Panc1 (cell line): ENCODE measurements around the gene RNPS1. TPM values are rescaled to one million over a fixed set of nuclear protein-coding genes. Genes with fewer than 3 reads are reported as not detected.
A peak's percentile ranks its signal among the peaks of the same experiment; 100 is the strongest.

Experiments
- ATAC-seq: fragments of 200-7000 bp; cut with Tn5 transposase; 2 replicates; pipeline ENCODE4 v1.9.1; 2020; ENCODE audit warnings: mild to moderate bottlenecking, moderate library complexity
- BruUV-seq: library from RNA; stranded (reverse); fragments of 400-500 nt; replicated peaks from 2 replicates; lab custom pipeline; 2021; lab: Mats Ljungman, UMichigan
- CTCF ChIA-PET: fragments of 300-600 bp; sonication (Branson Sonifier 250); formaldehyde crosslinking; loops from one replicate; lab custom pipeline; 2022; ENCODE audit warnings: antibody characterized with exemption; lab: Charles Lee
- POLR2A ChIA-PET: fragments of 300-600 bp; sonication (Branson Sonifier 250); formaldehyde crosslinking; loops from one replicate; lab custom pipeline; 2022; ENCODE audit warnings: antibody characterized with exemption; lab: Charles Lee
- DNase-seq: peaks from one replicate; pipeline ENCODE4 v3.0.0-alpha.2; 2010; ENCODE audit warnings: low read depth, low spot score
- H3K27ac ChIP-seq: 2 replicates; pipeline ENCODE4 v1.5.1; 2011; ENCODE audit warnings: mild to moderate bottlenecking, low read length, inconsistent platforms
- H3K27me3 ChIP-seq: fragments of 200-500 bp; sonication (Bioruptor generic); 2 replicates; pipeline ENCODE4 v1.6.0; 2014; ENCODE audit warnings: low read length, inconsistent platforms; ENCODE audit not compliant: control insufficient read depth, insufficient read depth
- H3K36me3 ChIP-seq: fragments of 200-500 bp; sonication (Bioruptor generic); 2 replicates; pipeline ENCODE4 v1.5.1; 2014; ENCODE audit warnings: inconsistent platforms, mild to moderate bottlenecking, low read length, moderate library complexity; ENCODE audit not compliant: control insufficient read depth, insufficient read depth
- H3K4me1 ChIP-seq: 2 replicates; pipeline ENCODE4 v1.5.1; 2011; ENCODE audit warnings: inconsistent platforms, mild to moderate bottlenecking, low read length, moderate library complexity; ENCODE audit not compliant: control insufficient read depth, insufficient read depth
- H3K4me3 ChIP-seq, 2 experiments: 2 replicates each; pipeline ENCODE4 v1.5.1; 2011 to 2012; ENCODE audit warnings: low read depth in 2 of 2, low read length in 2 of 2, mild to moderate bottlenecking in 2 of 2, inconsistent platforms in 1 of 2, moderate library complexity in 1 of 2
- H3K9me3 ChIP-seq: fragments of 200-500 bp; sonication (Bioruptor generic); 2 replicates; pipeline ENCODE4 v1.5.1; 2014; ENCODE audit warnings: low read depth, mild to moderate bottlenecking, inconsistent platforms, low read length, moderate library complexity; ENCODE audit not compliant: control insufficient read depth, insufficient read depth
- CTCF ChIP-seq: fragments of 450-650 bp; IDR thresholded peaks from 2 replicates; pipeline ENCODE4 v1.5.1; 2017; ENCODE audit warnings: mild to moderate bottlenecking
- POLR2AphosphoS5 ChIP-seq: IDR thresholded peaks from 2 replicates; pipeline ENCODE4 v1.6.1; 2012; ENCODE audit warnings: mild to moderate bottlenecking, low read depth, low read length, moderate library complexity
- REST ChIP-seq, 2 experiments: IDR thresholded peaks; 2 replicates each; pipeline ENCODE4 v1.6.1; 2011 to 2012; ENCODE audit warnings: low read depth in 2 of 2, control low read depth in 1 of 2, low read length in 1 of 2, mild to moderate bottlenecking in 1 of 2, moderate library complexity in 1 of 2; ENCODE audit not compliant: insufficient read depth in 1 of 2
- TCF7L2 ChIP-seq: IDR thresholded peaks from 2 replicates; pipeline ENCODE4 v1.6.1; 2011; ENCODE audit warnings: mild to moderate bottlenecking, low read depth, low read length, inconsistent platforms
- in situ Hi-C: cut with HindIII; loops from 2 replicates; pipeline ENCODE4 v1.10.0; 2016; ENCODE audit warnings: low sequenced_read_pairs, low pct_unique_long_range_greater_than_20kb
- intact Hi-C: fragments of 100-400 bp; cut with micrococcal nuclease; formaldehyde crosslinking; loops from one replicate; pipeline ENCODE4 v1.10.0; 2022; ENCODE audit not compliant: unreplicated experiment
- total RNA-seq: library from RNA; stranded (reverse); gene quantifications from one replicate; pipeline ENCODE4 v1.2.1, GENCODE V29; 2021; ENCODE audit not compliant: unreplicated experiment

Gene RNPS1
- total RNA-seq, 1 experiment from 2014 or later: 249 TPM

GRCh38 chr16:2250652-2251295, 17.2 kb downstream of the RNPS1 start:
- H3K36me3 ChIP-seq: no peaks in the 10 kb centered on the region; the same call in 1 of the 2 replicates
- TF ChIP-seq TCF7L2 (no peak), POLR2AphosphoS5 (0 out of 2 replicates have a peak, but pooled peaks have one; percentile 36)
- BruUV-seq: TSS peak; percentile 88
- H3K4me3 ChIP-seq: peak overlapping the region; percentile 73 to 87
- no peaks in the 10 kb centered on the region for H3K27me3 ChIP-seq
- ChIA-PET POLR2A (interaction anchor here (0.6 to 1.0 kb wide), 4 partner anchors 95 to 724 kb away, joined by 3 to 15 read pairs (median 6); partner anchors contain the start of gene TRAF7), CTCF (interaction anchor here (0.7 to 1.0 kb wide), 2 partner anchors 12 to 56 kb away, joined by 3 to 11 read pairs; no protein-coding TSS in a partner anchor)
- peaks cover 22% of the 10 kb centered on the region for H3K4me1 ChIP-seq
- in situ Hi-C loops (no loop called here), intact Hi-C loops (no loop called here)
- DNase-seq (no peak), ATAC-seq (peak; percentile 2; the same call in 1 of the 2 replicates)
- H3K27ac ChIP-seq: peak overlapping the region; percentile 90
- no peaks in the 10 kb centered on the region for H3K9me3 ChIP-seq

- intact Hi-C loops: no loop called here
- Histone ChIP-seq H3K4me1 (0 out of 2 replicates have a peak, but pooled peaks cover 4% of the 10 kb centered on the region), H3K27ac (no peak overlapping the region), H3K36me3 (peaks cover 2% of the 10 kb centered on the region), H3K27me3 (no peaks in the 10 kb centered on the region), H3K4me3 (no peak overlapping the region), H3K9me3 (no peaks in the 10 kb centered on the region)
- BruUV-seq: no TSS peak
- TF ChIP-seq REST (IDR thresholded peaks at IDR 0.05; ENCODE audit: insufficient read depth in 1 of 2, low read depth in 2 of 2, low read length in 1 of 2) (no peak), CTCF (no peak), TCF7L2 (no peak)
- DNase-seq (no peak), ATAC-seq (no peak)
- POLR2A ChIA-PET: interaction anchor here (1.1 kb wide), 1 partner anchor 8 kb away, joined by 4 read pairs; no protein-coding TSS in a partner anchor
- CTCF ChIA-PET: no interaction called here
- in situ Hi-C loops: no loop called here
Measured at GRCh38 chr16:2246301-2246885, 21.5 kb downstream of the RNPS1 start.
